Dermis lymphatic vessel endothelial cell (primary cell): ENCODE measurements around the gene PGM2L1. TPM values are rescaled to one million over a fixed set of nuclear protein-coding genes. Genes with fewer than 3 reads are reported as not detected.

ENCODE experiments used
- total RNA-seq: library from RNA; depleted of rRNA; stranded (reverse); fragments of >200 nt; gene quantifications from 2 replicates; pipeline ENCODE4 v1.2.1, GENCODE V29; 2014

The PGM2L1 gene
- 40.5 and 52.4 TPM in 2 replicates for total RNA-seq

GRCh38 chr11:74398244-74399159 lies at the start of gene PGM2L1:
TSS of gene PGM2L1 (minus strand) at chr11:74398433. CDS start at chr11:74398161, 272 bp downstream.

GRCh38 chr11:74311352-74311926 lies 86.8 kb downstream of the PGM2L1 start, which contains the start of gene P4HA3:
TSS of gene P4HA3 (minus strand) at chr11:74311640. CDS start at chr11:74311611, 29 bp downstream.

Other genes with a start within 250 kb of the PGM2L1 start
- gene C2CD3, start 227.4 kb downstream of the PGM2L1 start, total RNA-seq = 7.8 and 11.0 TPM in 2 replicates
- 18.4 and 21.0 TPM in 2 replicates for gene PPME1, start 227.1 kb downstream of the PGM2L1 start, total RNA-seq
- gene P4HA3, start 86.8 kb downstream of the PGM2L1 start, total RNA-seq = 58.8 and 82.8 TPM in 2 replicates
- 0.11 and 0.34 TPM in 2 replicates for gene KCNE3, start 69.1 kb upstream of the PGM2L1 start, total RNA-seq
- 3.1 and 4.0 TPM in 2 replicates for gene LIPT2, start 95.3 kb upstream of the PGM2L1 start, total RNA-seq
- 9.8 and 9.9 TPM in 2 replicates for gene POLD3, start 194.1 kb upstream of the PGM2L1 start, total RNA-seq